ENCODE measurements around the gene NAA10. TPM values are rescaled to one million over a fixed set of nuclear protein-coding genes. Genes with fewer than 3 reads are reported as not detected.
A peak's percentile ranks its signal among the peaks of the same experiment; 100 is the strongest.

The NAA10 gene
- total RNA-seq, 1 donor from 2014 or later, result 168 TPM

GRCh38 chrX:153960077-153960476 is 25.2 kb upstream of the NAA10 start:
- intact Hi-C loops (cut with micrococcal nuclease), result no loop called here

GRCh38 chrX:153959649-153960048 is 24.8 kb upstream of the NAA10 start:
- no peak for DNase-seq
- H3K36me3 Mint-ChIP-seq (ENCODE audit: low read depth), result peaks cover 34% of the 10 kb centered on the region
- no peaks in the 10 kb centered on the region for H3K27me3 Mint-ChIP-seq
- intact Hi-C loops (cut with micrococcal nuclease), result no loop called here
- no peak overlapping the region for H3K4me3 Mint-ChIP-seq
- H3K27ac Mint-ChIP-seq, result no peak overlapping the region
- H3K4me1 Mint-ChIP-seq, result no peaks in the 10 kb centered on the region
- no peaks in the 10 kb centered on the region for H3K9me3 Mint-ChIP-seq

More at GRCh38 chrX:153960077-153960476, 25.2 kb upstream of the NAA10 start:
- no peaks in the 10 kb centered on the region for H3K4me1 Mint-ChIP-seq
- peaks cover 34% of the 10 kb centered on the region for H3K36me3 Mint-ChIP-seq (ENCODE audit: low read depth)
- H3K9me3 Mint-ChIP-seq, result no peaks in the 10 kb centered on the region
- no peaks in the 10 kb centered on the region for H3K27me3 Mint-ChIP-seq
- H3K27ac Mint-ChIP-seq, result no peak overlapping the region
- DNase-seq, result no peak
- no peak overlapping the region for H3K4me3 Mint-ChIP-seq

DNA sequence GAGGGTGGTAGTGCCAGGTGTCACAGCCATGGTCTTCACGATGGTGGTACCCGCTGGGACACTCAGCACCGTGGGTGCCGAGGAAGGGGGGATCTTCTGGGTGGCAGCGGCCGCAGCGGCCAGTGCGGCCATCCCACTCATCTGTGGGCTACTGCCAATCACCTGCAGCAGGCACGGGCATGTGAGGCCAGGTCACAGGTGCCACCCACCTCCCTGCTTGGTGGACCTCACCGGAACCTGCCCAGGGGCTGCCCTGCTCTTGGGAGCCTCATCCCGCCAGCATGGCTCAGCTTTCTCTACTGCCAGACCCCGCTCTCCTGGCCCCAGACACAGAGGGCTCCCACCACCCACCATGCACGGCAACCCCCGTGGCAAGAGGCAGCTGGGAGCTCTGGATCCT is 23.8 kb upstream of the NAA10 start:
- no peaks in the 10 kb centered on the region for H3K4me1 Mint-ChIP-seq
- H3K4me3 Mint-ChIP-seq, result no peak overlapping the region
- no peak overlapping the region for H3K27ac Mint-ChIP-seq
- DNase-seq, result no peak
- intact Hi-C loops (cut with micrococcal nuclease), result no loop called here
- H3K9me3 Mint-ChIP-seq, result no peaks in the 10 kb centered on the region
- peaks cover 40% of the 10 kb centered on the region for H3K36me3 Mint-ChIP-seq (ENCODE audit: low read depth)
- no peaks in the 10 kb centered on the region for H3K27me3 Mint-ChIP-seq

DNA sequence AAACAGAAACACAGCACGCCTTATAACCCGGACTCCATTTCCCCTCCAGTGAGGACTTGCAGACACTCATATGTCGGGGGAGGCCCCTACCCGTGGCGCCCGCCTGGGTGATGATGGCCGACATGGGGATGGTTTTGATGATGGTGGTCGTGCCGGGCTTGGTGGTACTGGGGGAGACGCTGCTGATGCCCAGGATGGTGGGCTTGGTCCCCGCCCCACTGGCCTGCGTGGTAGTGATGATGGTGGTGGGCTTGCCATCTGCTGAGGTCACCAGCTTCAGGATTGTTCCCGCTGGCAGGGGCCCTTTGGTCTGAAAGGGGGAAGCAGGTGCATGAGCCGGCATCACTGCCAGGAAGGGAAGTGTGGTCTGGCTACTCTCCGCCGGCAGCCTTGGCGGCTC is 22.4 kb upstream of the NAA10 start:
- Mint-ChIP-seq H3K36me3 (ENCODE audit: low read depth) (peaks cover 43% of the 10 kb centered on the region), H3K9me3 (no peaks in the 10 kb centered on the region), H3K27me3 (no peaks in the 10 kb centered on the region), H3K4me3 (no peak overlapping the region), H3K27ac (no peak overlapping the region), H3K4me1 (no peaks in the 10 kb centered on the region)
- intact Hi-C loops (cut with micrococcal nuclease), result no loop called here
- DNase-seq, result no peak

DNA sequence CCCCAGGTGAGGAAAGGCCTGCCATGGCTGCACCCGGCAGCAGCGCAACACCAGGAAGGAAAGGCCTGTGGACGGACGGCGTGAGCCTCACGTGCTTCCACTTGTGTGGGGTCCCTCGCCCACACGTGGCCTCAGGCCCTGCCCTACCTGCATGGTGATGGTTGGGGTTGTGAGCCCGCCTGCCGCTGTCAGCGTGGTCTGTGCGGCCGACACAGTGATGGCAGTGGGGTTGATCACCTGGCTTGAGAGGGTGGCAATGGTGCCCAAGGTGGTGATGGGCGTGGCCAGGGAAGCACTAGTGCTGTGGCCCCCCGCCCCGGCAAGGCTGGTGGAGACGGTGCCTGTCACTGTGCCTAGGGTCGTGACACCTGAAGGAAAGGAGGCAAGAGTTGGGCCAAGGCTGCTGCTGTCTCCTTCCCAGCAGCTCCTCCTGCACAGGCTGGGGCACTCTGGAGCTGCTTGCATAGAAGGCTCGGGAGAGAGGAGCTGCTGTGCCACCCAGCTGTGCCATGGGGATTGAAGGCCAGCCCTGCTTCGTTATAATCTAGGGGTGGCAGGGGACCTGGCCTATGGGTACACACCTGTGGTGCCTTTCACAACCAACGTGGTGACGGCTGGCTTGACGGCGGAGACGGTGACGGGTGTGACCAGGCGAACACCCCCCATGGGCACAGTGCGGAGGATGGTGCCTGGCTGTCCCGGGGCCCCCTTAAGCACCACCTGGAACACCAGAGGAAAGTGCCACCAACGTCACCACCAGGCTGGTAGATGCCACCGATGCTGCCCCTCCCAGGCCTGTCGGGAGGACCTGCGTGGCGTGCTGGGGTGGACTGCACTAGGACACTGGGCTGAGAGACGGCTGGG is 21.4 kb upstream of the NAA10 start:
- Mint-ChIP-seq H3K9me3 (no peaks in the 10 kb centered on the region), H3K4me1 (no peaks in the 10 kb centered on the region), H3K4me3 (no peak overlapping the region), H3K27me3 (no peaks in the 10 kb centered on the region), H3K27ac (no peak overlapping the region), H3K36me3 (ENCODE audit: low read depth) (peaks cover 41% of the 10 kb centered on the region)
- DNase-seq, result no peak
- intact Hi-C loops (cut with micrococcal nuclease), result no loop called here

DNA sequence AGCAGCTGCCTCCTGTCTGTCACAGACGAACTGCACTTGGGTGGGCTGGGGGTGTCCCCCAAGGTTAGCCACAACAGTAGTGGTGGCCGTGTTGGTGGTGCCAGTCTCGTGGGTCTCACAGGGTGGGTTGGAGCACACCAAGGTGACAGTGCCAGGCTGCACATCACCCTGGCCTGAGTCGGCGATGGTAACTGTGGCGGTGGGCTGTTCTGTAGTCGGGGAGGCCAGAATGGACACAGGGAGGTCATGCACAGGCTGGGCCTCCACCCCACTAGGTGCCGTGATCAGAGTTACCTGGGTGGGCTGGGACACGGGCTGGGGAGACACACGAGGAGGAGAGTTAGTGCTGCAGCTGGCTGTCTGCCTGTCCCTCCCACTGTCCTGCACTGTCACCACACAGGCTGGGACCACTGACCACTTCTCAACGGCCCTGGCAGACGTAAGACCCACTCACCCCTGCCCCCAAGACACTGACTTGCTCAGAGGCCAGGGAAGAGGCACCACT is 20.4 kb upstream of the NAA10 start:
- intact Hi-C loops (cut with micrococcal nuclease), result no loop called here
- H3K27me3 Mint-ChIP-seq, result no peaks in the 10 kb centered on the region
- peak overlapping the region; percentile 41 for H3K27ac Mint-ChIP-seq
- H3K9me3 Mint-ChIP-seq, result no peaks in the 10 kb centered on the region
- no peak overlapping the region for H3K4me3 Mint-ChIP-seq
- DNase-seq, result no peak
- H3K36me3 Mint-ChIP-seq (ENCODE audit: low read depth), result peaks cover 40% of the 10 kb centered on the region
- H3K4me1 Mint-ChIP-seq, result peaks cover 3% of the 10 kb centered on the region

DNA sequence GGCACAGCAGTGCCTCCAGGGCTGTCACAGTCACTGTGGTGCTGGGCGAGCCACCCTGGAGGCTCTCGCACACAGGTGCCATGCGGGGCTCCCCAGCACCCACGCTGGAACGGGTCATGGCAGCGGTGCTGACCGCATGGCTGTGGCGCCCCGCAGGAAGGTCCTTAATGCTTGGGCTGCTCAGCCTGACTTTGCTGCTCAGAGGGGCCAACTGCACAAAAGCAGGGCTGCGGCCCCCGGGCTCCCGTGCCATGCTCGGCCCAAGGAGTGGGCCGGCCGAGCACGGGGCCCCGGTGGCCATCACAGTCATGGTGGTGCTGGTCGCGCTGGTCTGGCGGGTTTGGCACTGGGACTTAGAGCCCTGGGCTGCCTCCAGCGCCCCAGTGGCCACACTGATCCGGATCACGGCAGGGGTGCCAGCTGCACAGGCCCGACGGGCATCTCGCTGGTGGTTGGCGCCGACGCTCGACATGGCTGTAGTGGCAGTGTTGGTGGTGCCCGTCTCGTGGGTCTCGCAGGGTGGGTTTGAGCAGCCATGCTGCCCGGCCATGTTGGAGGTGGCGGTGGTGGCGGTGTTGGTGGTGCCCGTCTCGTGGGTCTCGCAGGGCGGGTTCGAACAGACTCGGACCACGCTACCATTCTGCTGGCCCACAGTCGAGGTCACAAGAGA is 19.9 kb upstream of the NAA10 start:
- intact Hi-C loops (cut with micrococcal nuclease), result no loop called here
- Mint-ChIP-seq H3K36me3 (ENCODE audit: low read depth) (peaks cover 40% of the 10 kb centered on the region), H3K4me1 (peaks cover 4% of the 10 kb centered on the region), H3K9me3 (no peaks in the 10 kb centered on the region), H3K27ac (no peak overlapping the region), H3K4me3 (no peak overlapping the region), H3K27me3 (no peaks in the 10 kb centered on the region)
- no peak for DNase-seq

DNA sequence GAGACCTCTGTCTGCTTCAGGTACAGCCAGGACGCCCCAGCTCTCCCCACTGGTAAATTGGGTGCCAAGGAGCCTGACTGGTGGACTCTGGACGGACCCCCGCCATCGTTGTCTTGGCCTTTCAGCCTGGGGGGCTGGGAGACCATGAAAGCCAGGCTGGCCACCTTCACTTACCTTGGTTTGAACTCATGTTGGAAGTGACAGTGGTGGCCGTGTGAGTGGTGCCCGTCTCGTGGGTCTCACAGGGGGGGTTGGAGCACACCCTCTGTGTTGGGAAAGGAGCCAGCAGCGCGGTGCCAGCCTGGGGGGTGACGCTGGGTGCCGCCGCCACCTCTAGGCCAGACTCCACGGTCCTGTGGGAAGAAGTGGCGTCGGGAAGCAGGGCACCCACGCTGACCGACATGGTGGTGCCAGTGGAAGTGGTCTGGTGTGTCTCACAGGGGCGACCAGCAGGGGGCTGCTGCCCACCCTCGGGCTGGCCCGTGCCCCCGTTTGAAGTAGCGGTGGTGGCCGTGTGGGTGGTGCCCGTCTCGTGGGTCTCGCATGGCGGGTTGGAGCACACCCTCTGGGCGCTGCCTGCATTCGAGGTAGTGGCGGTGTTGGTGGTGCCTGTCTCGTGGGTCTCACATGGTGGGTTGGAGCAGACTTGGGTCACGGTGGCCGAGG is 19.2 kb upstream of the NAA10 start:
- Mint-ChIP-seq H3K27me3 (no peaks in the 10 kb centered on the region), H3K4me3 (no peak overlapping the region), H3K27ac (no peak overlapping the region), H3K9me3 (no peaks in the 10 kb centered on the region), H3K36me3 (ENCODE audit: low read depth) (peaks cover 43% of the 10 kb centered on the region), H3K4me1 (peaks cover 7% of the 10 kb centered on the region)
- DNase-seq, result no peak
- intact Hi-C loops (cut with micrococcal nuclease), result loop anchor here (1.0 kb wide), 1 partner anchor 190 kb away; the partner anchor contains the start of gene PLXNB3

DNA sequence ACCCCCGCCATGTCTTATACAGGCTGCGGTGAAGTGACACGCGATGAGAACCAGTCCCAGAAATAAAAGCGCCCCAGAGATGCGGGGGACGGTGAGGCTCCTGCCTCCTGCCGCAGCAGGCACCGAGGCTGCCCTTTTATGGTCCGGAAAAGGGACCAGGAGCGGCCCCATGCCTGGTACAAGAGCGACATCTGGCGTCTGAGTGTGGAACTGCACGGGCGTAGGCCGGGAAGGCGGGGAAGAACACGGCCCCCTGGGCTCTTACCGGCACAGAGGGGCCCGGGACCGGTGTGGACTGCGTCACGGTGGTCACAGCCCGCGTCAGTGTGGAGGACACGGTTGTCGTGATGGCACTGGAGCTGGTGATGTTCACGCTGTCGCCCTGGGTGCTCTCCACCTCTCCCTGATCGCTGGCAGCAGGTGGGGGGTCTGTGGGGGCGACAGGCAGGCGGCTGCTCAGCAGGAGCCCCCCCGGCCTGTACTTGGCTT is 18.5 kb upstream of the NAA10 start:
- Mint-ChIP-seq H3K36me3 (ENCODE audit: low read depth) (peaks cover 41% of the 10 kb centered on the region), H3K4me1 (peaks cover 7% of the 10 kb centered on the region)
- intact Hi-C loops (cut with micrococcal nuclease), result loop anchor here (1.0 kb wide), 1 partner anchor 189 kb away; the partner anchor contains the start of gene PLXNB3

GRCh38 chrX:153952373-153953026 is 17.7 kb upstream of the NAA10 start:
- Mint-ChIP-seq H3K9me3 (no peaks in the 10 kb centered on the region), H3K4me3 (no peak overlapping the region), H3K27me3 (no peaks in the 10 kb centered on the region), H3K36me3 (ENCODE audit: low read depth) (peaks cover 43% of the 10 kb centered on the region), H3K27ac (no peak overlapping the region), H3K4me1 (peaks cover 9% of the 10 kb centered on the region)
- intact Hi-C loops (cut with micrococcal nuclease), result loop anchor here (1.0 kb wide), 1 partner anchor 188 kb away; the partner anchor contains the start of gene PLXNB3
- DNase-seq, result no peak

More for the DNA sequence above, 18.5 kb upstream of the NAA10 start:
- Mint-ChIP-seq H3K9me3 (no peaks in the 10 kb centered on the region), H3K27ac (peak overlapping the region; percentile 20), H3K27me3 (no peaks in the 10 kb centered on the region), H3K4me3 (no peak overlapping the region)
- DNase-seq, result peak; percentile 93

DNA sequence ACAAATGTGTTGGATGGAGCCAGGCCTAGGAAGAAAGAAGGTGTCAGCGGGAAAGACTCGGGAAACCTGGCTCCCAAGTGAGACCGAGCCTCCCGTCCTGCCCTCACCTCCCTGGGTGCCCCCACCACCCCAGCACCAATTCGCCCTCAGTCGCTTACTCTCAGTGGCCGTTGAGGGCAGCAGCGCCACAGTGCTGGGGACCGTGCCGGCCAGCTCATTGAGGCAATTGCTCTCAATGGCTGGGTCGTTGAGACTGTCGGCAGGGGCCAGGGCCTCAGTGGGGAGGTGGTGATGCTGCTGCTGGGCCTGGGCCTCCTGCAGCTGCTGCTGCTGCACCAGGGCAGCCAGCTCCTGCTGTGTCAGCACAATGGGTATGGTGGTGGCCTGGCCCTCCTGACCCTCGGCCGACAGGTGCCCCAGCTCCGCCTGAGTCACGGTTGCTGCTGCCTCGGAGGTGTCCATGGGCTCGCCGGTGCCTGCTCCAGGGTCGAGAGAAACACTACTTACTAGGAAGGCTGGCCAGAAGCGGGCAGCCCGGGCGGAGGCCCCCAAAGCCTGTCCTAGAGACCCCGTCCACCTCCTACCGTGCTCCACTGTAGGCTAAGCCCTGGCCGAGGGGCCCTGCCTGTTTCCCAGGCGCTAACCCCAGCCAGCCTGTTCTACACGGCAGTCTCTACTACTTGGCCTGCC is 17.0 kb upstream of the NAA10 start:
- DNase-seq, result no peak
- Mint-ChIP-seq H3K27me3 (no peaks in the 10 kb centered on the region), H3K4me1 (peaks cover 11% of the 10 kb centered on the region), H3K9me3 (no peaks in the 10 kb centered on the region), H3K36me3 (ENCODE audit: low read depth) (peaks cover 40% of the 10 kb centered on the region), H3K27ac (no peak overlapping the region), H3K4me3 (no peak overlapping the region)
- intact Hi-C loops (cut with micrococcal nuclease), result no loop called here

GRCh38 chrX:153950127-153950526 is 15.3 kb upstream of the NAA10 start:
- H3K36me3 Mint-ChIP-seq (ENCODE audit: low read depth), result peaks cover 33% of the 10 kb centered on the region
- H3K4me3 Mint-ChIP-seq, result no peak overlapping the region
- H3K4me1 Mint-ChIP-seq, result peaks cover 11% of the 10 kb centered on the region
- H3K27ac Mint-ChIP-seq, result peak overlapping the region; percentile 25
- intact Hi-C loops (cut with micrococcal nuclease), result no loop called here
- no peaks in the 10 kb centered on the region for H3K9me3 Mint-ChIP-seq
- DNase-seq, result no peak
- H3K27me3 Mint-ChIP-seq, result no peaks in the 10 kb centered on the region

Data from activated CD4-positive, alpha-beta T cell treated with anti-CD3 and anti-CD28 coated beads, Interleukin-2, amount 10 ng/mL, durations not matched to agents 24 days and 14 days (primary cell).